Stimulated activated naive CD8-positive, alpha-beta T cell treated with anti-CD3 and anti-CD28 coated beads, Interleukin-15, amount 100 ng/mL, for 72 hours (primary cell): ENCODE data around the gene MAP3K6.
A peak's percentile ranks its signal among the peaks of the same experiment; 100 is the strongest.

Experiments used
- ATAC-seq: fragments of 150-1000 bp; cut with Tn5 transposase; 2 replicates; pipeline ENCODE4 v1.10.0; 2021; ENCODE audit warnings: mild to moderate bottlenecking, moderate library complexity
- DNase-seq, 2 donors: peaks; one replicate each; pipeline ENCODE4 v3.0.0; 2021 to 2022
- H3K27ac Mint-ChIP-seq, 2 donors: one replicate each; pipeline ENCODE4 v1.8.0; 2022; ENCODE audit warnings: mild to moderate bottlenecking in 2 of 2, mixed read lengths in 2 of 2, moderate library complexity in 2 of 2
- H3K27me3 Mint-ChIP-seq: one replicate; pipeline ENCODE4 v1.8.0; 2022; ENCODE audit warnings: mixed read lengths
- H3K4me1 Mint-ChIP-seq: one replicate; pipeline ENCODE4 v1.8.0; 2022; ENCODE audit warnings: mild to moderate bottlenecking, mixed read lengths
- H3K4me3 Mint-ChIP-seq, 2 donors: one replicate each; pipeline ENCODE4 v1.8.0; 2022; ENCODE audit warnings: mild to moderate bottlenecking in 2 of 2, mixed read lengths in 2 of 2, moderate library complexity in 1 of 2
- H3K9me3 Mint-ChIP-seq, 2 donors: one replicate each; pipeline ENCODE4 v1.8.0; 2022; ENCODE audit warnings: mixed read lengths in 2 of 2

Gene MAP3K6

DNA sequence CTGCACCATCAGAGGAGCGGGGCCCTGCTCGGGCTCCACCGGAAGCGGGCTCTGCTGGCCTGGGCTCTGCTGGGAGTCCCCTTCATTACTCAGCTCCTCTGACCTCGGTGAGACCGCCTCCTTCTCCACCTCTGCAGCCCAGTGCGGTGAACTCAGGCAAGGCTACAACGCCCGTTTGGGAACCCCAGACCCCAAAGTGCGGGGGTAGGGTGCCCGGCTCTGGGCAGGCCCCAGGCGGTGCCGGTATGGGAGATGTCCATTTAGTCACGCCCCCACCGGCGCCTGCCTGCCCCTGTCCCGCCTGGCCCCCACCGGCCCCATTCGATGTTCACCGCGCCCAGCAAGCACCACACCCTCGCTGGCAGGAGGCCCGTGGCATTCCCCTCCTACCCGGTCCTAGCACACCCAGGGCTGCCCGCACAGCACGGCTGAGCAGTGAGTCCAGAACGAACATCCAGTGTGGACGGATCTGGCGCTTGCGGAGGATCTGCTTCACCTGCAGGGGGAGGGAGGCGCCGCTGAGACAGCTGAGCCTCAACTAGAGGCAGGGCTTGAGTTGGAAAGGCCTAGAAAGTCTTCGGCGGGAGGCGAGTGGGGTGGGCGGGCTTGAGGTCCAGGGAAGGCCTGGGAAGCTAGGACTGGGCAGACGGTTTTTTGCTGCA lies 10.0 kb downstream of the MAP3K6 start:
- Mint-ChIP-seq H3K27me3 (peaks cover 8% of the 10 kb centered on the region), H3K4me1 (peaks cover 56% of the 10 kb centered on the region), H3K9me3 (no peaks in the 10 kb centered on the region), H3K27ac (peak overlapping the region; percentile 46 to 90), H3K4me3 (peak overlapping the region; percentile 78 to 84)
- peak; percentile 69 for ATAC-seq
- DNase-seq = peak in 1 of 2 donors; percentile 62

GRCh38 chr1:27356277-27356618 lies 10.5 kb downstream of the MAP3K6 start:
- peak overlapping the region; percentile 78 to 84 for H3K4me3 Mint-ChIP-seq
- DNase-seq (no peak), ATAC-seq (no peak)
- peaks cover 56% of the 10 kb centered on the region for H3K4me1 Mint-ChIP-seq
- peaks cover 8% of the 10 kb centered on the region for H3K27me3 Mint-ChIP-seq
- H3K9me3 Mint-ChIP-seq = no peaks in the 10 kb centered on the region
- no peak overlapping the region for H3K27ac Mint-ChIP-seq

GRCh38 chr1:27355683-27356082 lies 11.1 kb downstream of the MAP3K6 start:
- peak overlapping the region in 1 of 2 donors; percentile 81 for H3K27ac Mint-ChIP-seq
- ATAC-seq = no peak
- H3K4me3 Mint-ChIP-seq = peak overlapping the region in 1 of 2 donors; percentile 32
- H3K4me1 Mint-ChIP-seq = peaks cover 52% of the 10 kb centered on the region
- no peak for DNase-seq
- H3K9me3 Mint-ChIP-seq = no peaks in the 10 kb centered on the region
- peaks cover 8% of the 10 kb centered on the region for H3K27me3 Mint-ChIP-seq

DNA sequence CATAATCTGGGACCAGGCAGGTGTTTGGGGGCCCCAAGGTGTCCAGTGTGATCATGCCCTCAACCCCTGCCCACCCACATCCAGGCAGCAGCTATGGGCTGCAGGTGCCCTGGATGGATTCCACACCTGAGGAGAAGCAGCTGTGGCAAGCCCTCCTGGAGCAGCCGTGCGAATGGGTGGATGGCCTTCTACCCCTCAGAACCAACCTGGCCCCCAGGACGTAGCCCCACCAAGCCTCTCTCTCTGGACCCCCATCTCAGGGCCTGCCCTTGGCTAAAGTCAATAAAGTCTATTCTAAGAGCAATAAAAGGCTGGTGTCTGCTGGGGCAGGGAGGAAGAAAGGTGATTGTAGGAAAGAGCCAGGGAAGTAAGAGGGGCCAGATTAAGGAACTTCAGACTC lies 13.1 kb downstream of the MAP3K6 start:
- Mint-ChIP-seq H3K27ac (no peak overlapping the region), H3K27me3 (peaks cover under 1% of the 10 kb centered on the region), H3K4me3 (no peak overlapping the region), H3K4me1 (peaks cover 40% of the 10 kb centered on the region), H3K9me3 (no peaks in the 10 kb centered on the region)
- ATAC-seq (no peak), DNase-seq (no peak)

DNA sequence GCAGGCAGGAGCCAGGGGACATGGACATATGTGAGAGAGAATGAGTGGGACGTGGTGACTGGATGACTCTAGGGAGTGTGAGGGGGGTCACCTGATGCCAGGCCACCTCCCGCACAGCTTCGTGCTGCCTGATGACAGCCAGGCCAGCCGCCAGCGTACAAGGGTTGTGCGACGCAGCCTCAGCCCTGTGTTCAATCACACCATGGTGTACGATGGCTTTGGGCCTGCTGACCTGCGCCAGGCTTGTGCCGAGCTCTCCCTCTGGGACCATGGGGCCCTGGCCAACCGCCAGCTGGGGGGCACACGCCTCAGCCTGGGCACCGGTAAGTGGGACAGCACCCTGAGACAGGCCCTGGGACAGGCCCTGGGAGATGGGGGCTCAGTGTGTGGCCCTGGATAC lies 13.6 kb downstream of the MAP3K6 start:
- H3K4me3 Mint-ChIP-seq = no peak overlapping the region
- no peaks in the 10 kb centered on the region for H3K9me3 Mint-ChIP-seq
- H3K4me1 Mint-ChIP-seq = peaks cover 39% of the 10 kb centered on the region
- no peaks in the 10 kb centered on the region for H3K27me3 Mint-ChIP-seq
- DNase-seq (no peak), ATAC-seq (no peak)
- H3K27ac Mint-ChIP-seq = no peak overlapping the region

DNA sequence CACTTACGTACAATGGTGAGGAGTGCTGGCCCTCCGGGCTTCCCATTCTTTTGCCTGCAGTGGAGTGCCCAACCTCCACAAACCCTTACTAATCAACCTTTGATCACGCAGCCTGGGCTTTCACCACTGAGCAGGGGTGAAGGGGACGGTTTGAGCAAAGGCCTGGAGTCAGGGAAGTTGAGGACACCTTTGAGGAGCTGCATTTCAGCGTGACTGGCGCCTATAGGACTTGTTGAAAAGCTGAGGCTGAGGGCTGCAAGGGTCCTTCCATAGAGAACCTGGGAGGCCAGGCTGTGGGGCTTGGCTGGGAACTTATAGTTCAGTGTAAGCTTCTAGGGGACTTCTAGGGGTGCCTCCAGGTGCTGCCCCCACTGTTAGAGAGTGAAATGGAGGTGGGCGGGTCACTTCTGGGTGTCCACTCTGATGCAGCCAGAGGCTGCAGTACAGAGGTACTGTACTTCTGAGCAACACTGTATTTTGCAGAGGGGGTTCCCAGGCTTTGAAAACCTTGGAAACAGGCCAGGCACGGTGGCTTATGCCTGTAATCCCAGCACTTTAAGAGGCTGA lies 15.1 kb downstream of the MAP3K6 start:
- Mint-ChIP-seq H3K4me1 (peaks cover 24% of the 10 kb centered on the region), H3K27ac (peak overlapping the region in 1 of 2 donors; percentile 63), H3K4me3 (no peak overlapping the region), H3K9me3 (no peaks in the 10 kb centered on the region), H3K27me3 (no peaks in the 10 kb centered on the region)
- ATAC-seq (no peak), DNase-seq (no peak)

- Mint-ChIP-seq H3K27ac (peak overlapping the region in 1 of 2 donors; percentile 63), H3K27me3 (no peaks in the 10 kb centered on the region), H3K4me3 (no peak overlapping the region), H3K9me3 (no peaks in the 10 kb centered on the region), H3K4me1 (peaks cover 21% of the 10 kb centered on the region)
- ATAC-seq (no peak), DNase-seq (no peak)
These were observed 15.9 kb downstream of the MAP3K6 start for GRCh38 chr1:27350663-27351540.

GRCh38 chr1:27349784-27350662 lies 16.7 kb downstream of the MAP3K6 start:
- ATAC-seq = peak; percentile 41
- Mint-ChIP-seq H3K4me1 (peaks cover 21% of the 10 kb centered on the region), H3K27ac (no peak overlapping the region), H3K4me3 (peak overlapping the region in 1 of 2 donors; percentile 41), H3K9me3 (no peaks in the 10 kb centered on the region), H3K27me3 (no peaks in the 10 kb centered on the region)
- DNase-seq = no peak

- Mint-ChIP-seq H3K4me1 (peaks cover 27% of the 10 kb centered on the region), H3K9me3 (no peaks in the 10 kb centered on the region), H3K27me3 (no peaks in the 10 kb centered on the region), H3K4me3 (peak overlapping the region in 1 of 2 donors; percentile 79), H3K27ac (no peak overlapping the region)
- DNase-seq (no peak), ATAC-seq (peak; percentile 61)
These were observed 17.6 kb downstream of the MAP3K6 start for GRCh38 chr1:27348861-27349783.

DNA sequence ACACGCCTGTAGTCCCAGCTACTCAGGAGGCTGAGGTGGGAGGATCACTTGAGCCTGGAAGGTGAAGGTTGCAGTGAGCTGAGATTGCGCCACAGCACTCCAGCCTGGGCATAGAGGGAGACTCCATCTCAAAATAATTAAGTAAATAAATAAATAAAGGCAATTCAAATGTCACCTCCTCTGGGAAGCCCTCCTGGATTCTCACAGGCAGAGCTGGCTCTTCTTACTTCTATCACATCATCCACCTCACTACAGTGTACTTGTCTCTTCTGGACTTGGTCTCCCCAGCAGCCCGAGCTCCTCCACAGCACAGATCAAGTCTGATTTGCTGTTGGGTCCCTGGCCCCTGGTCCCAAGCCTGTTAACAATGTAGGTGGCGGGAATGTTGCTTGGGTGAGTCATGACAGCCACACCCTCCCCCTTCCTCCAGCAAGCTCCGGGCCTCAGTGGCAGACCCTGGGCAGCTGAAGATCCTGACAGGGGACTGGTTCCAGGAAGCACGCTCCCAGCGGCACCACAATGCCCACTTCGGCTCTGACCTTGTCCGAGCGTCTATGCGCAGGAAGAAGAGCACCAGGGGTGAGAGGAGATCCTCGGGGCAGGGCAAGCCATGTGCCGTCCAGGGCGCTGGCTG lies 19.7 kb downstream of the MAP3K6 start:
- no peak for DNase-seq
- Mint-ChIP-seq H3K4me1 (peaks cover 47% of the 10 kb centered on the region), H3K4me3 (no peak overlapping the region)

DNA sequence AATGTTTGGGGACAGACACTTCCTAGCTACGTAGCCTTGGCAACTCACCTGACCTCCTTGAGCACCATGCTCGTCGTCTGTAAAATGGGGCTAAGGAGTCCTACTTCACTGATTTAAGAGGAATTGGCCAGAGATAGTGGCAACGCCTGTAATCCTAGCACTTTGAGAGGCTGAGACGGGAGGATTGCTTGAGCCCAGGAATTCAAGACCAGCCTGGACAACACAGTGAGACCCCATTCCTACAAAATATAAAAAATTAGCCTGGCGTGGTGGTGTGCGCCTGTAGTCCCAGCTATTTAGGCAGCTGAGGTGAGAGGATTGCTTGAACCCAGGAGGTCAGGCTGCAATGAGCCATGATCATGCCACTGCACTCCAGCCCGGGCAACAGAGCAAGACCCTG lies 20.4 kb downstream of the MAP3K6 start:
- Mint-ChIP-seq H3K9me3 (no peaks in the 10 kb centered on the region), H3K4me1 (peaks cover 50% of the 10 kb centered on the region), H3K27ac (no peak overlapping the region), H3K27me3 (no peaks in the 10 kb centered on the region), H3K4me3 (no peak overlapping the region)
- ATAC-seq = no peak
- no peak for DNase-seq

More for the DNA sequence above, 19.7 kb downstream of the MAP3K6 start:
- Mint-ChIP-seq H3K27ac (peak overlapping the region; percentile 75 to 91), H3K27me3 (no peaks in the 10 kb centered on the region), H3K9me3 (no peaks in the 10 kb centered on the region)
- ATAC-seq = no peak

DNA sequence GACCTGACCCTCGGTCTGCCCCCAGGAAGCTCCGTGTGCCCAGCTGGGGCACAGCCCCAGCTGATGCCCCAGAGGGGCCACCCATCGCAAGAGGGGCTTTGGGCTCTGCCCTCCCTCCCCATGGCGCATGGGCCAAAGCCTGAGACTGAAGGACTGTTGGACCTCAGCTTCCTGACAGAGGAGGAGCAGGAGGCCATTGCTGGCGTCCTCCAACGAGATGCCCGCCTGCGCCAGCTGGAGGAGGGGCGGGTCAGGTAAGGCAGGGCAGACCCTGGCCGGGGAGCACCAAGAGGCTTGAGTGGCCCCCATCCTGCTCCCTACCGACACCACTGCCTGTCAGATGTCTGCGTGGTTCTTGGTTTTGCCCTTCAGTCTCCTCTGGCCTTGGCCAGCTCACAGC lies 21.5 kb downstream of the MAP3K6 start:
- DNase-seq (no peak), ATAC-seq (no peak)
- H3K9me3 Mint-ChIP-seq = no peaks in the 10 kb centered on the region
- no peaks in the 10 kb centered on the region for H3K27me3 Mint-ChIP-seq
- H3K27ac Mint-ChIP-seq = no peak overlapping the region
- H3K4me3 Mint-ChIP-seq = no peak overlapping the region
- H3K4me1 Mint-ChIP-seq = peaks cover 61% of the 10 kb centered on the region

DNA sequence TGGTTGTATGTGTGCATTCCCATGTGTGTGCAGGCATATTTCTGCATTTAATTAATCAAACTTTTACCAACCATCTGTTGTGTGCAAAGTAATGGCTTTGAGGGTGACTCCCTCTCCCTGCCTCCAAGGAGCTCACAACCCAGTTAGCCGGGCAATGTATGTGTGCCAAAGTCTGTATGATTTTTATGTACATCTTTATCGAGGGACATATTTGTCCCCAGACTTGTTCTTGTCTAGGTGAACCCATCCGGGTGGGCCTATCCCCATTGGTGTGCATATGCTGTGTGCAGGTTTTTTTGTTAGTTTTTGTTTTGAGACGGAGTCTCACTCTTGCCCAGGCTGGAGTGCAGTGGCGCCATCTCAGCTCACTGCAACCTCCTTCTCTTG lies 23.1 kb downstream of the MAP3K6 start:
- ATAC-seq (no peak), DNase-seq (no peak)
- no peaks in the 10 kb centered on the region for H3K27me3 Mint-ChIP-seq
- peaks cover 71% of the 10 kb centered on the region for H3K4me1 Mint-ChIP-seq
- peak overlapping the region; percentile 87 to 88 for H3K4me3 Mint-ChIP-seq
- H3K9me3 Mint-ChIP-seq = no peaks in the 10 kb centered on the region
- peak overlapping the region; percentile 16 to 98 for H3K27ac Mint-ChIP-seq
